Prostate gland (tissue), 2 donors: ENCODE results near the gene BCAS3. TPM values are rescaled to one million over a fixed set of nuclear protein-coding genes. Genes with fewer than 3 reads are reported as not detected.

Experiments used
- DNase-seq: peaks from one replicate; pipeline ENCODE4 v3.0.0-alpha.2; 2019; ENCODE audit warnings: low spot score
- H3K27ac ChIP-seq, 2 donors: fragments of 200-600 bp; sonication (generic); 2 replicates each; pipeline ENCODE4 v1.5.1; 2017 to 2019
- H3K27me3 ChIP-seq: fragments of 200-600 bp; sonication (generic); replicated peaks from 2 replicates; pipeline ENCODE4 v1.5.1; 2019; ENCODE audit not compliant: insufficient read depth
- H3K36me3 ChIP-seq, 2 donors: fragments of 200-600 bp; sonication (generic); 1 replicate in 1 of 2; 2 replicates in 1 of 2; pipeline versions ENCODE4 v1.5.1 to v1.8.1; 2017 to 2019
- H3K4me1 ChIP-seq: fragments of 200-600 bp; sonication (generic); replicated peaks from 2 replicates; pipeline ENCODE4 v1.5.1; 2019
- H3K4me3 ChIP-seq, 2 donors: fragments of 200-600 bp; sonication (generic); 2 replicates each; pipeline ENCODE4 v1.5.1; 2017 to 2019
- H3K9me3 ChIP-seq: fragments of 200-600 bp; sonication (generic); 2 replicates; pipeline ENCODE4 v1.5.1; 2017
- POLR2A ChIP-seq: fragments of 450-650 bp; IDR thresholded peaks from one replicate; pipeline ENCODE4 v1.6.1; 2016; ENCODE audit warnings: antibody characterized with exemption, mild to moderate bottlenecking
- POLR2AphosphoS5 ChIP-seq: sonication (generic); formaldehyde crosslinking; IDR thresholded peaks from one replicate; pipeline ENCODE4 v1.6.1; 2017; ENCODE audit warnings: antibody characterized with exemption
- WGBS: methylation state at CpG from one replicate; pipeline ENCODE4 v1.1.5; 2018; 5-methylcytosine and 5-hydroxymethylcytosine counted together
- intact Hi-C: fragments of 100-400 bp; cut with DNase I; formaldehyde crosslinking; loops from one replicate; pipeline ENCODE4 v1.14.2; 2022
- total RNA-seq, 2 donors: library from RNA; depleted of rRNA; stranded (reverse); fragments of >200 nt; gene quantifications; one replicate each; pipeline ENCODE4 v1.1.0, GENCODE V29; 2016
- TF ChIP-seq, protein P1 (sequence below), 4 experiments: fragments of 200-600 bp in 2 of 4; fragments of 450-650 bp in 2 of 4; sonication (generic) in 2 of 4; IDR thresholded peaks; 1 replicate in 3 of 4; 2 replicates in 1 of 4; pipeline ENCODE4 v1.5.1; 2016 to 2019; ENCODE audit warnings: antibody characterized with exemption in 4 of 4, mild to moderate bottlenecking in 2 of 4, moderate library complexity in 2 of 4

Gene BCAS3
- total RNA-seq, 2 donors from 2014 or later, result 57.8 to 93.9 TPM

DNA sequence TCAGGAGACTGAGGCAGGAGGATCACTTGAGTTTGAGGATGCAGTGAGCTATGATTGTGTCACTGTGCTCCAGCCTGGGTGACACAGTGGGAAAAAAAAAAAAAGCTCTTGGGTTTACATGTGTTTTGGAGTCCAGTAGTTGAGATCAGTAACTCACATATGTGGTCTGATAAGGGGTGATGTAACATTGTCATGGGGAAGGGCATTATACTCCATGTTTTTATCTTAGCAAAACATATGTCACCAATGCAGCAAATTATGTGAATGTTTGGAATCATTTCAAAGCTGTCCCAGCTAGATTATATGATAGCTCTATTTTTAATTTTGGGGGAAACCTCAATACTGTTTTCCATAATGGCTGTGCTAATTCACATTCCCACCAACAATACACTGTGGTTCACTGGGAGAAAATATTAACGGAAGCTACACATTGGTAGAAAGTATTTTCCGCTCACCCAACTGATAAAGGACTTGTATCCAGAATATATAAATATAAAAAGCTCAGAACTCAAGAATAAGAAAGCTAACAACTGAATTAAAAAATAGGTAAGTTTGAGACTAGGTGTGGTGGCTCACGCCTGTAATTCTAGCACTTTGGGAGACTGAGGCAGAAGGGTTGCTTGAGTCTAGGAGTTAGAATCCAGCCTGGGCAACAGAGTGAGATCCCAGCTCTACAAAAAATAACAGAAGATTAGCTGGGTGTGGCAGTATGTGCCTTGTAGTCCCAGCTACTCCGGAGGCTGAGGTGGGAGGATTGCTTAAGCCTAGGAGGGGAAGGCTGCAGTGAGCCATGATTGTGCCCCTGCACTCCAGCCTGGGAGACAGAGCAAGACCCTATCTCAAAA is 497.9 kb downstream of the BCAS3 start:
- Histone ChIP-seq H3K27me3 (no peaks in the 10 kb centered on the region), H3K4me1 (no peaks in the 10 kb centered on the region), H3K36me3 (no peaks in the 10 kb centered on the region), H3K27ac (no peak overlapping the region), H3K9me3 (no peaks in the 10 kb centered on the region), H3K4me3 (no peak overlapping the region)
- DNase-seq, result no peak
- intact Hi-C loops, result no loop called here
- TF ChIP-seq POLR2AphosphoS5 (no peak), POLR2A (no peak)
- TF ChIP-seq, protein P1, sequence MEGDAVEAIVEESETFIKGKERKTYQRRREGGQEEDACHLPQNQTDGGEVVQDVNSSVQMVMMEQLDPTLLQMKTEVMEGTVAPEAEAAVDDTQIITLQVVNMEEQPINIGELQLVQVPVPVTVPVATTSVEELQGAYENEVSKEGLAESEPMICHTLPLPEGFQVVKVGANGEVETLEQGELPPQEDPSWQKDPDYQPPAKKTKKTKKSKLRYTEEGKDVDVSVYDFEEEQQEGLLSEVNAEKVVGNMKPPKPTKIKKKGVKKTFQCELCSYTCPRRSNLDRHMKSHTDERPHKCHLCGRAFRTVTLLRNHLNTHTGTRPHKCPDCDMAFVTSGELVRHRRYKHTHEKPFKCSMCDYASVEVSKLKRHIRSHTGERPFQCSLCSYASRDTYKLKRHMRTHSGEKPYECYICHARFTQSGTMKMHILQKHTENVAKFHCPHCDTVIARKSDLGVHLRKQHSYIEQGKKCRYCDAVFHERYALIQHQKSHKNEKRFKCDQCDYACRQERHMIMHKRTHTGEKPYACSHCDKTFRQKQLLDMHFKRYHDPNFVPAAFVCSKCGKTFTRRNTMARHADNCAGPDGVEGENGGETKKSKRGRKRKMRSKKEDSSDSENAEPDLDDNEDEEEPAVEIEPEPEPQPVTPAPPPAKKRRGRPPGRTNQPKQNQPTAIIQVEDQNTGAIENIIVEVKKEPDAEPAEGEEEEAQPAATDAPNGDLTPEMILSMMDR (IDR thresholded peaks at IDR 0.05), result no peak
- 100% methylated on average over 4 of the region's 4 CpGs for WGBS

DNA sequence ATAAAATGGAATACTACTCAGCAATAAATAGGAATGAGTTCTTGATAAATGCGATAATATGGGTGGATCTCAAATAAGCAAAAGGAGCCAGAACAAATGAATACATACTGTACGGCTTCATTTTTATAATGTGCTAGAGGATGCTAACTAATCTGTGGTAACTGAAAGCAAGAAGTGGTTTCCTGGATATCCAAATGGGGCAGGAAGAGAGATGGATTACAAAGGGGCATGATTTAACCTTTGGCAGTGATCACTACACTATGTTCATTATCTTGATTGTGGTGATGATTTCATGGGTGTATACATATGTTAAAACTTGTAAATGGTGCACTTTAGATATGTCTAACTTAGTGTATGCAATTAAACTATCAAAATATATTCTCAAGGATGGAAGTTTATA is 499.7 kb downstream of the BCAS3 start:
- TF ChIP-seq POLR2AphosphoS5, result no peak
- TF ChIP-seq, protein P1 (IDR thresholded peaks at IDR 0.05), result no peak
- no peak for TF ChIP-seq POLR2A
- no peaks in the 10 kb centered on the region for H3K9me3 ChIP-seq
- 92% methylated on average over 2 of the region's 2 CpGs for WGBS

DNA sequence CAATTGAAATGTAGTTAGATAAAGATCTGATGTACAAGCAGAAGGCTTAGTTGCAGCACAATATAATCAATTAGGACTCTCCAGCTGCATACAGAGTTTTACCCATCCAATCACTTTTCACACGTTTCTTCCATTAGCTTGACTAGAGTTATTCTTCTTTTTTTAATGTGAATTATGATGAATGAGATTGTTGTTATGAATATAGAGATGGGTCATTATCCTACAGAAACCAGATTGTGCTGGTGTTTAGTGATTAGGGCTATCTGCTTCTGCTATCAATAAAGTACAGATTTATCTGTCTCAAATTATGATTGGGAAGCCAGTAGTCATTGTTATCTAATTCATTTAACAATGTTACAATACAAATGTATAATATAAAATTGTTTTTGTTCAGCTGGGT is 500.6 kb downstream of the BCAS3 start:
- no peak for TF ChIP-seq POLR2A
- TF ChIP-seq, protein P1 (IDR thresholded peaks at IDR 0.05), result no peak
- TF ChIP-seq POLR2AphosphoS5, result no peak
- Histone ChIP-seq H3K4me3 (no peak overlapping the region), H3K4me1 (no peaks in the 10 kb centered on the region), H3K27ac (no peak overlapping the region), H3K9me3 (no peaks in the 10 kb centered on the region), H3K27me3 (no peaks in the 10 kb centered on the region), H3K36me3 (no peaks in the 10 kb centered on the region)
- DNase-seq, result no peak
- 81% methylated on average over 1 of the region's 1 CpG for WGBS
- intact Hi-C loops, result no loop called here

More for the DNA sequence above, 499.7 kb downstream of the BCAS3 start:
- Histone ChIP-seq H3K27ac (no peak overlapping the region), H3K4me3 (no peak overlapping the region), H3K27me3 (no peaks in the 10 kb centered on the region), H3K36me3 (no peaks in the 10 kb centered on the region), H3K4me1 (no peaks in the 10 kb centered on the region)
- intact Hi-C loops, result no loop called here
- DNase-seq, result no peak

DNA sequence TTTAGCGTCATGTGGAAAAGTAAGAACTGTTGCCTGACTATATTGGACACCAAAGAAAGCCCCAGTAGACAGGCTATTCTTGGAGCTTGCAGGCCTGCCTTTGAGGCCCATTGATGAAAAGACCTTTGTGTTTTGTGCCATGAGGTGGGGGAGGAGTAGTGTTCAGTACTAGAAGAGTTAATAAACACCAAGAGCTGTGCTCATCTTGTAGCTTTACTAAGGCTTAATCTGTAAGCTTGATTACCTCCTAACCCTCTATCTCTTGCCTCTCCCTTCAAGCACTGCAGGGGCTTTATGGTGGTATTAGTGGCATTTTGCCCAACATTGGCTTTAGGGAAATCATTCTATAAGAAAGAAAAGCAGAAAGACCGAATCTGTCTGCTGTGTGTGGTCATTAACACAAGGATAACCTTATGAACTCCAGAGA is 501.7 kb downstream of the BCAS3 start:
- intact Hi-C loops, result no loop called here
- no peaks in the 10 kb centered on the region for H3K27me3 ChIP-seq
- TF ChIP-seq, protein P1 (IDR thresholded peaks at IDR 0.05), result no peak
- TF ChIP-seq POLR2A (no peak), POLR2AphosphoS5 (no peak)
- DNase-seq, result no peak
- no peaks in the 10 kb centered on the region for H3K9me3 ChIP-seq
- no peaks in the 10 kb centered on the region for H3K4me1 ChIP-seq
- WGBS, result 89% methylated on average over 2 of the region's 2 CpGs
- no peaks in the 10 kb centered on the region for H3K36me3 ChIP-seq
- no peak overlapping the region for H3K27ac ChIP-seq
- H3K4me3 ChIP-seq, result no peak overlapping the region

DNA sequence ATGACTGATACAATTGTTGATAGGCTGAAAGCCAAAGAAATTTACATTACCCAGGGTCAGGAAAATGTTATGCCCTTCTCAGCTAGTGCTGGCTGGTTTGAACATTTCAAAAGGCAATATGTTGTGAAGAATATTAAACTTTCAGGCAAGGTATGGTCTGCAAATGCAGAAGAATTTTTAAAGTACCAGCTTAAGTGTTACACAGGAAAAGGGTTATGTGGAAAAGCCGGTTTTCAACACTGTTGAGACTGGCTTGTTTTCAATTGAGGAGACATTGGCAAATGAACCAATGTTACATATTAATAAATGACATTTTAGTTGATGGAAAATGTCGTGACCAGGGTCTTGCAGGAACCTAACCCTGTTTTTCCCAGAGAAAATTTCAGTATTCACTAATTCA is 506.1 kb downstream of the BCAS3 start:
- no peak for DNase-seq
- 59% methylated on average over 2 of the region's 2 CpGs for WGBS
- Histone ChIP-seq H3K27me3 (no peaks in the 10 kb centered on the region), H3K9me3 (no peaks in the 10 kb centered on the region), H3K36me3 (no peaks in the 10 kb centered on the region), H3K4me1 (no peaks in the 10 kb centered on the region), H3K4me3 (no peak overlapping the region), H3K27ac (no peak overlapping the region)
- intact Hi-C loops, result no loop called here
- no peak for TF ChIP-seq POLR2AphosphoS5
- TF ChIP-seq, protein P1 (IDR thresholded peaks at IDR 0.05), result no peak
- no peak for TF ChIP-seq POLR2A
